ENCODE data around the gene SYPL2. TPM values are rescaled to one million over a fixed set of nuclear protein-coding genes. Genes with fewer than 3 reads are reported as not detected.

Gene SYPL2
- total and polyA plus RNA-seq, 4 donors: 0.14 to 4.7 (median 3.7) TPM

DNA sequence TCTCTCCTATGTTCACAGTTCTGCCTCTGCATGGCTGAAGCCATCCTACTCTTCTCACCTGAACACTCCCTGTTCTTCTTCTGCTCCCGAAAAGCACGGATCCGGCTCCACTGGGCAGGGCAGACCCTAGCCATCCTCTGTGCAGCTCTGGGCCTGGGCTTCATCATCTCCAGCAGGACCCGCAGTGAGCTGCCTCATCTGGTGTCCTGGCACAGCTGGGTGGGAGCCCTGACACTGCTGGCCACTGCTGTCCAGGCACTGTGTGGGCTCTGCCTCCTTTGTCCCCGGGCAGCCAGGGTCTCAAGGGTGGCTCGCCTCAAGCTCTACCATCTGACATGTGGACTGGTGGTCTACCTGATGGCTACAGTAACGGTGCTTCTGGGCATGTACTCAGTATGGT, 29.4 kb downstream of the SYPL2 start:
- DNase-seq (ENCODE audit: low spot score): no peak
- Histone ChIP-seq H3K9ac (ENCODE audit: low read depth in 1 of 2, low read length in 2 of 2) (no peak overlapping the region), H3K4me3 (ENCODE audit: low read depth in 1 of 3, low read length in 3 of 3) (no peak overlapping the region), H3K27me3 (ENCODE audit: control insufficient read depth in 4 of 4, insufficient read depth in 4 of 4, low read length in 3 of 4) (no peaks in the 10 kb centered on the region), H3K36me3 (ENCODE audit: control insufficient read depth in 4 of 4, insufficient read depth in 3 of 4, low read depth in 1 of 4, low read length in 3 of 4) (peaks cover 0 to 15% (median 9%) of the 10 kb centered on the region in 4 donors), H3K4me1 (ENCODE audit: control insufficient read depth in 4 of 4, insufficient read depth in 4 of 4, low read length in 3 of 4) (peaks cover 0 to 12% (median 8%) of the 10 kb centered on the region in 4 donors), H3K27ac (ENCODE audit: low read depth in 1 of 2, low read length in 2 of 2) (no peak overlapping the region), H3K9me3 (ENCODE audit: control insufficient read depth in 4 of 4, low read length in 3 of 4) (no peaks in the 10 kb centered on the region)
- TF ChIP-seq, protein P1, sequence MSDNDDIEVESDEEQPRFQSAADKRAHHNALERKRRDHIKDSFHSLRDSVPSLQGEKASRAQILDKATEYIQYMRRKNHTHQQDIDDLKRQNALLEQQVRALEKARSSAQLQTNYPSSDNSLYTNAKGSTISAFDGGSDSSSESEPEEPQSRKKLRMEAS (IDR thresholded peaks at IDR 0.05): no peak
- TF ChIP-seq REST (IDR thresholded peaks at IDR 0.05) (no peak), JUND (IDR thresholded peaks at IDR 0.05) (no peak), EGR1 (IDR thresholded peaks at IDR 0.05; ENCODE audit: low read depth in 2 of 2) (no peak), TAF1 (conservative IDR thresholded peaks at IDR 0.05) (no peak), FOXA2 (IDR thresholded peaks at IDR 0.05) (no peak), YY1 (IDR thresholded peaks at IDR 0.05) (no peak), GABPA (IDR thresholded peaks at IDR 0.05 in 1 of 2, conservative IDR thresholded peaks at IDR 0.05 in 1 of 2) (no peak), FOXA1 (IDR thresholded peaks at IDR 0.05) (no peak), HNF4G (IDR thresholded peaks at IDR 0.05) (no peak), HNF4A (conservative IDR thresholded peaks at IDR 0.05) (no peak), SP1 (IDR thresholded peaks at IDR 0.05) (no peak), ZBTB33 (IDR thresholded peaks at IDR 0.05) (no peak), RAD21 (IDR thresholded peaks at IDR 0.05) (no peak), RXRA (IDR thresholded peaks at IDR 0.05) (no peak)
- TF ChIP-seq, protein P2, sequence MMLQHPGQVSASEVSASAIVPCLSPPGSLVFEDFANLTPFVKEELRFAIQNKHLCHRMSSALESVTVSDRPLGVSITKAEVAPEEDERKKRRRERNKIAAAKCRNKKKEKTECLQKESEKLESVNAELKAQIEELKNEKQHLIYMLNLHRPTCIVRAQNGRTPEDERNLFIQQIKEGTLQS (IDR thresholded peaks at IDR 0.05): no peak
- 95% methylated on average over 7 of the region's 7 CpGs for WGBS

DNA sequence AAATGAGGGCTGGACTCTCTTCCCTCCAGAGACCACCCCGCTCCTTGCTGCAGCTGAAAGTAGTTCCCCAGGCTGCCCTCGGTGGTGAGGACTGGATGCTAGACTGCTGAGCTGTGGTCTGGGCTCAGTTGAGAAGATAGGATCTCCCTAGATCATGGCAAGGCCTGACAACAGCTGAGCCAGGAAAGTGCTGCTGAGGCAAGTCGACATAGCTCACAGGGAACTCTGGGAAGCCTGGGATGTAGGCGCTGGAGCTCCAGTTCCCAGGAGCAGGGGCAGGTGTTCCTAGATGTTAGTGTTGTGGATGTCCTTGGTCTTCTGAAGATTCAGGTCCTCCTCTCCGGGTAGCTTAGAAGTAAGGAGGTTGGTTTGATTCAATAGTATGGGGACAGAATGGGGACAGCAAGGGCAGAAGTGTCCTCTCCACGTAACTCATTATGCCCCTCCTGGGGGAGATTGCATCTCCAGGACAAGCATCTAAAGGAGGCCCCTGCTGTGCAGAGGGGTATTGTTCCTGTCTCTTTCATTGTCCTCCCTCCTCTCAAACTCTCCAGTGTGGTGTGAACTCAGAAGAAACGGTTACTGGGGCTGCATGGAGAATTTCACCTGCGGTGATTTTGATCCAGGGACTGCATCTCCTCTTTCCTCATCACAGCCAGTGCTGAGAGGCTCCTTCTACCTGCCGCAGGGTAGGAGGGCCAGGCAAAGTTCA, 31.3 kb downstream of the SYPL2 start:
- TF ChIP-seq JUND (IDR thresholded peaks at IDR 0.05) (no peak), NR2F2 (IDR thresholded peaks at IDR 0.05) (no peak), EGR1 (IDR thresholded peaks at IDR 0.05; ENCODE audit: low read depth in 2 of 2) (no peak), FOXA1 (IDR thresholded peaks at IDR 0.05) (no peak), CTCF (IDR thresholded peaks at IDR 0.05; ENCODE audit: low read depth, low read length, missing input control) (no peak), YY1 (IDR thresholded peaks at IDR 0.05) (no peak), RAD21 (IDR thresholded peaks at IDR 0.05) (no peak), FOXA2 (IDR thresholded peaks at IDR 0.05) (no peak), SP1 (IDR thresholded peaks at IDR 0.05) (no peak), HNF4A (conservative IDR thresholded peaks at IDR 0.05) (no peak), ZBTB33 (IDR thresholded peaks at IDR 0.05) (no peak), HNF4G (IDR thresholded peaks at IDR 0.05) (no peak)
- Histone ChIP-seq H3K27ac (ENCODE audit: low read depth in 1 of 2, low read length in 2 of 2) (no peak overlapping the region), H3K36me3 (ENCODE audit: control insufficient read depth in 4 of 4, insufficient read depth in 3 of 4, low read depth in 1 of 4, low read length in 3 of 4) (peaks cover 0 to 15% (median 9%) of the 10 kb centered on the region in 4 donors), H3K4me1 (ENCODE audit: control insufficient read depth in 4 of 4, insufficient read depth in 4 of 4, low read length in 3 of 4) (peaks cover 0 to 12% (median 8%) of the 10 kb centered on the region in 4 donors), H3K9ac (ENCODE audit: low read depth in 1 of 2, low read length in 2 of 2) (no peak overlapping the region), H3K27me3 (ENCODE audit: control insufficient read depth in 4 of 4, insufficient read depth in 4 of 4, low read length in 3 of 4) (no peaks in the 10 kb centered on the region), H3K4me3 (ENCODE audit: low read depth in 1 of 3, low read length in 3 of 3) (no peak overlapping the region), H3K9me3 (ENCODE audit: control insufficient read depth in 4 of 4, low read length in 3 of 4) (no peaks in the 10 kb centered on the region)
- no peak for DNase-seq (ENCODE audit: low spot score)
- WGBS: 75% methylated on average over 9 of the region's 9 CpGs
